ENCODE results near the gene ZFYVE21. TPM values are rescaled to one million over a fixed set of nuclear protein-coding genes. Genes with fewer than 3 reads are reported as not detected.

ZFYVE21 gene
- 10 to 100 TPM; 50.0 to 61.2 (median 55.8) TPM for polyA plus RNA-seq (ENCODE audit: insufficient read length in 4 of 4)

- peak; percentile 97 to 99 (median 99) for DNase-seq (ENCODE audit: low read depth in 4 of 4, low spot score in 3 of 4)
These were observed at the start of gene ZFYVE21, which contains the start of gene XRCC3 for GRCh38 chr14:103715052-103716000. Gene ZFYVE21, plus strand, starts transcription at chr14:103715810. Its CDS starts 32 bp downstream, at chr14:103715842. Gene XRCC3, minus strand, starts transcription at chr14:103715451. Its CDS starts 4,364 bp downstream, at chr14:103711087.

GRCh38 chr14:103667671-103668070 is 47.9 kb upstream of the ZFYVE21 start:
- DNase-seq (ENCODE audit: low read depth in 4 of 4, low spot score in 3 of 4), result no peak

- DNase-seq (ENCODE audit: low read depth in 4 of 4, low spot score in 3 of 4), result no peak
These were observed 47.5 kb upstream of the ZFYVE21 start for GRCh38 chr14:103668117-103668516.

GRCh38 chr14:103669370-103669769 is 46.2 kb upstream of the ZFYVE21 start:
- DNase-seq (ENCODE audit: low read depth in 4 of 4, low spot score in 3 of 4), result no peak

- DNase-seq (ENCODE audit: low read depth in 4 of 4, low spot score in 3 of 4), result no peak
These were observed 43.7 kb upstream of the ZFYVE21 start for GRCh38 chr14:103671911-103672310.

- DNase-seq (ENCODE audit: low read depth in 4 of 4, low spot score in 3 of 4), result no peak
These were observed 39.7 kb upstream of the ZFYVE21 start for GRCh38 chr14:103675957-103676356.

- no peak for DNase-seq (ENCODE audit: low read depth in 4 of 4, low spot score in 3 of 4)
These were observed 38.5 kb upstream of the ZFYVE21 start for GRCh38 chr14:103676881-103677675.

- no peak for DNase-seq (ENCODE audit: low read depth in 4 of 4, low spot score in 3 of 4)
These were observed 36.3 kb upstream of the ZFYVE21 start for GRCh38 chr14:103679351-103679750.

- DNase-seq (ENCODE audit: low read depth in 4 of 4, low spot score in 3 of 4), result no peak
These were observed 34.9 kb upstream of the ZFYVE21 start for GRCh38 chr14:103680491-103681231.

GRCh38 chr14:103683139-103683538 is 32.5 kb upstream of the ZFYVE21 start:
- no peak for DNase-seq (ENCODE audit: low read depth in 4 of 4, low spot score in 3 of 4)

GRCh38 chr14:103684471-103684870 is 31.1 kb upstream of the ZFYVE21 start:
- DNase-seq (ENCODE audit: low read depth in 4 of 4, low spot score in 3 of 4), result no peak

- DNase-seq (ENCODE audit: low read depth in 4 of 4, low spot score in 3 of 4), result no peak
These were observed 30.7 kb upstream of the ZFYVE21 start for GRCh38 chr14:103684871-103685270.

- DNase-seq (ENCODE audit: low read depth in 4 of 4, low spot score in 3 of 4), result no peak
These were observed 30.1 kb upstream of the ZFYVE21 start for GRCh38 chr14:103685276-103686211.

- DNase-seq (ENCODE audit: low read depth in 4 of 4, low spot score in 3 of 4), result no peak
These were observed 28.7 kb upstream of the ZFYVE21 start for GRCh38 chr14:103686831-103687485.

- no peak for DNase-seq (ENCODE audit: low read depth in 4 of 4, low spot score in 3 of 4)
These were observed 27.9 kb upstream of the ZFYVE21 start for GRCh38 chr14:103687712-103688111.

GRCh38 chr14:103688441-103688840 is 27.2 kb upstream of the ZFYVE21 start:
- no peak for DNase-seq (ENCODE audit: low read depth in 4 of 4, low spot score in 3 of 4)

- DNase-seq (ENCODE audit: low read depth in 4 of 4, low spot score in 3 of 4), result no peak
These were observed 26.4 kb upstream of the ZFYVE21 start for GRCh38 chr14:103688906-103689902.

- no peak for DNase-seq (ENCODE audit: low read depth in 4 of 4, low spot score in 3 of 4)
These were observed 25.3 kb upstream of the ZFYVE21 start for GRCh38 chr14:103690332-103690731.
